Breast epithelium (tissue), 4 donors: ENCODE results near the gene ZSCAN5A. TPM values are rescaled to one million over a fixed set of nuclear protein-coding genes. Genes with fewer than 3 reads are reported as not detected.

ENCODE experiments used
- DNase-seq, 2 donors: peaks; one replicate each; pipeline ENCODE4 v3.0.0-alpha.2; 2019; ENCODE audit warnings: low spot score in 2 of 2
- H3K27ac ChIP-seq, 2 donors: fragments of 200-600 bp; sonication (generic) in 1 of 2; one replicate each; pipeline ENCODE4 v1.5.1; 2016 to 2019; ENCODE audit warnings: mild to moderate bottlenecking in 1 of 2
- H3K27me3 ChIP-seq, 2 donors: fragments of 200-600 bp; sonication (generic) in 1 of 2; one replicate each; pipeline versions ENCODE4 v1.5.1 to v1.6.0; 2017 to 2019; ENCODE audit warnings: control low read depth in 1 of 2, mild to moderate bottlenecking in 1 of 2
- H3K36me3 ChIP-seq: fragments of 200-600 bp; one replicate; pipeline ENCODE4 v1.5.1; 2019
- H3K4me1 ChIP-seq, 2 donors: fragments of 200-600 bp; sonication (generic); one replicate each; pipeline ENCODE4 v1.5.1; 2016 to 2019; ENCODE audit warnings: control low read depth in 1 of 2
- H3K4me3 ChIP-seq, 3 donors: fragments of 200-600 bp; sonication (generic); 1 replicate in 2 of 3; 2 replicates in 1 of 3; pipeline ENCODE4 v1.5.1; 2016 to 2019; ENCODE audit warnings: mild to moderate bottlenecking in 3 of 3, moderate library complexity in 2 of 3
- H3K9me3 ChIP-seq, 2 donors: fragments of 200-600 bp; sonication (generic) in 1 of 2; one replicate each; pipeline ENCODE4 v1.5.1; 2016 to 2019; ENCODE audit warnings: control low read depth in 1 of 2
- POLR2A ChIP-seq: fragments of 450-650 bp; IDR thresholded peaks from one replicate; pipeline ENCODE4 v1.6.1; 2016; ENCODE audit warnings: antibody characterized with exemption, mild to moderate bottlenecking, moderate library complexity
- POLR2AphosphoS5 ChIP-seq, 3 donors: sonication (generic); formaldehyde crosslinking; IDR thresholded peaks; one replicate each; pipeline ENCODE4 v1.6.1; 2017; ENCODE audit warnings: antibody characterized with exemption in 3 of 3
- intact Hi-C: fragments of 100-400 bp; cut with DNase I; formaldehyde crosslinking; loops from one replicate; pipeline ENCODE4 v1.15.1; 2023; ENCODE audit warnings: low total_unique reads
- total RNA-seq, 3 donors: library from RNA; depleted of rRNA; stranded (reverse); fragments of >200 nt; gene quantifications; one replicate each; pipeline ENCODE4 v1.1.0, GENCODE V29; 2016
- TF ChIP-seq, protein P1 (sequence below), 3 donors: fragments of 450-650 bp; IDR thresholded peaks; one replicate each; pipeline ENCODE4 v1.5.1; 2016 to 2017; ENCODE audit warnings: antibody characterized with exemption in 3 of 3, mild to moderate bottlenecking in 3 of 3, moderate library complexity in 3 of 3

The ZSCAN5A gene
- total RNA-seq, 3 donors from 2014 or later = 6.2 to 13.3 (median 12.5) TPM

GRCh38 chr19:56297010-56297409 is 17.6 kb downstream of the ZSCAN5A start:
- Histone ChIP-seq H3K36me3 (no peaks in the 10 kb centered on the region), H3K9me3 (no peaks in the 10 kb centered on the region), H3K27ac (no peak overlapping the region), H3K4me1 (no peaks in the 10 kb centered on the region), H3K27me3 (no peaks in the 10 kb centered on the region), H3K4me3 (no peak overlapping the region)
- no peak for TF ChIP-seq POLR2A
- TF ChIP-seq, protein P1, sequence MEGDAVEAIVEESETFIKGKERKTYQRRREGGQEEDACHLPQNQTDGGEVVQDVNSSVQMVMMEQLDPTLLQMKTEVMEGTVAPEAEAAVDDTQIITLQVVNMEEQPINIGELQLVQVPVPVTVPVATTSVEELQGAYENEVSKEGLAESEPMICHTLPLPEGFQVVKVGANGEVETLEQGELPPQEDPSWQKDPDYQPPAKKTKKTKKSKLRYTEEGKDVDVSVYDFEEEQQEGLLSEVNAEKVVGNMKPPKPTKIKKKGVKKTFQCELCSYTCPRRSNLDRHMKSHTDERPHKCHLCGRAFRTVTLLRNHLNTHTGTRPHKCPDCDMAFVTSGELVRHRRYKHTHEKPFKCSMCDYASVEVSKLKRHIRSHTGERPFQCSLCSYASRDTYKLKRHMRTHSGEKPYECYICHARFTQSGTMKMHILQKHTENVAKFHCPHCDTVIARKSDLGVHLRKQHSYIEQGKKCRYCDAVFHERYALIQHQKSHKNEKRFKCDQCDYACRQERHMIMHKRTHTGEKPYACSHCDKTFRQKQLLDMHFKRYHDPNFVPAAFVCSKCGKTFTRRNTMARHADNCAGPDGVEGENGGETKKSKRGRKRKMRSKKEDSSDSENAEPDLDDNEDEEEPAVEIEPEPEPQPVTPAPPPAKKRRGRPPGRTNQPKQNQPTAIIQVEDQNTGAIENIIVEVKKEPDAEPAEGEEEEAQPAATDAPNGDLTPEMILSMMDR (IDR thresholded peaks at IDR 0.05) = no peak
- no peak for TF ChIP-seq POLR2AphosphoS5 (IDR thresholded peaks at IDR 0.05)
- no peak for DNase-seq
- intact Hi-C loops = no loop called here

DNA sequence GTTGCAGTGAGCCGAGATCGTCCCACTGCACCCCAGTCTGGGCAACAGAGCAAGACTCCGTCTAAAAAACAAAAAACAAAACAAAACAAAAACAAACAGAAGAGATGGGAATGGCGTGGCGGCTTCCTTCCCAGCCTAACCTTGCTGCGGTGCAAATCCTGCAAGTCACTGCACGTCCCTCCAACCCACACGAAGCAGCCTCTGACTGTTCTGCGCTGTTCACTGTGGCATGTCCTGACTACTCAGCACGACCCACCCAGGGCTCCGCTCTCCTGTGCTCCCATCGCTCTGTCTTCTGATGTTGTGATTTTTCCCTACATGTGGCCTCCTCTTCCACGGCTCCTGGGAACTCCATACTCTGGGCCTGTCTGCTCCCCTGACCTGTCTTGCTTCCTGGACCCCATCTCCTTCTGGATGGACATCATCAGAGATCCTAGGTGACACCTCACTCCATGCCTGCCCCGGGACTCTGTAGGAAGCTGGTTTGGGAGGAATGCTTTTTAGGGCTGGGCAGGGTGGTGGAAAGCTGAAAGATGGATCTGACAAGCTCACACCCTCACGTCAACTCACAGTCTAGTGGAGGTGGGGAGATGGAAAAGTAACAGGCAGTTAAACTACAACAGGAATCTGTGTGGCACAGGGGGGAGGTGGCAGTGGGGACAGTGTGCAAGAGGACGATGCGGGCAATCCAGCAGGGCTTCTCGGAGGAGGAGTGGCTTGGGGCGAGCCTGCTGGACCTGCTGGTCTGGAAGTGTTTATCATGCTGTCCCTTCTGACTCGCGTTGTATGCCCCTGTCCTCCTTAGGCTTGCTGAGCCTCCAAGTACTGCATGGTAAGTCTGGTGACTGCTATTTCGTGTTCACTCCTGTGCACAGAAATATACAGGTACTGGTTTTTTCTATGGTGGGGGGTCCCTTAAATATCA is 18.8 kb downstream of the ZSCAN5A start:
- TF ChIP-seq POLR2A (no peak), POLR2AphosphoS5 (IDR thresholded peaks at IDR 0.05) (no peak)
- TF ChIP-seq, protein P1 (IDR thresholded peaks at IDR 0.05) = no peak

GRCh38 chr19:56294549-56294948 is 20.1 kb downstream of the ZSCAN5A start:
- H3K27ac ChIP-seq = no peak overlapping the region
- H3K36me3 ChIP-seq = no peaks in the 10 kb centered on the region
- H3K4me3 ChIP-seq = no peak overlapping the region
- H3K4me1 ChIP-seq = no peaks in the 10 kb centered on the region
- no peak for DNase-seq
- no peaks in the 10 kb centered on the region for H3K9me3 ChIP-seq
- H3K27me3 ChIP-seq = no peaks in the 10 kb centered on the region
- intact Hi-C loops = no loop called here
- TF ChIP-seq POLR2A (no peak), POLR2AphosphoS5 (IDR thresholded peaks at IDR 0.05) (no peak)
- TF ChIP-seq, protein P1 (IDR thresholded peaks at IDR 0.05) = no peak

More for the DNA sequence above, 18.8 kb downstream of the ZSCAN5A start:
- H3K27me3 ChIP-seq = no peaks in the 10 kb centered on the region
- H3K27ac ChIP-seq = peak overlapping the region in 1 of 2 donors; percentile 12
- intact Hi-C loops = no loop called here
- peak overlapping the region in 2 of 3 donors; percentile 14 to 25 for H3K4me3 ChIP-seq
- DNase-seq = peak in 1 of 2 donors; percentile 20
- no peaks in the 10 kb centered on the region for H3K9me3 ChIP-seq
- no peaks in the 10 kb centered on the region for H3K4me1 ChIP-seq
- no peaks in the 10 kb centered on the region for H3K36me3 ChIP-seq

DNA sequence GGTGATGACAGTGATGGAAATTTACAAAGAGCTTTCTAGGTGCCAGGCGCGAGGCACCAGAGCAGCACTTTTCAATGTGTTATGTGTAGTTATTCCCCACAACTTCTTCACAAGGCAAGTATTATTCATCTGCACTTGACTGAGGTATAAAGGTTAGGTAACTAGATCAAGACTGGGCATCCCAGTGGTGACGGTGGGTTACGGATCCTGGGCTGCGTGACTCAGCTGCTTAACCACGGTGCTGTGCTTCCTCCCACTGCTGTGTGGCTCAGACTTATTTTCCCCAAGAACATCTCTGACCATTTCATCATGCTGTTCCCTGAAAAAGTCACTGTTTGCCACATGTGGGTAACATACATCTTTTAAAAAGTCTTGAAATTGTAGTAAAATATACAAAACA is 22.8 kb downstream of the ZSCAN5A start:
- no peaks in the 10 kb centered on the region for H3K9me3 ChIP-seq
- TF ChIP-seq, protein P1 (IDR thresholded peaks at IDR 0.05) = no peak
- TF ChIP-seq POLR2AphosphoS5 (IDR thresholded peaks at IDR 0.05) (no peak), POLR2A (no peak)
- H3K4me3 ChIP-seq = no peak overlapping the region
- H3K4me1 ChIP-seq = no peaks in the 10 kb centered on the region
- H3K27ac ChIP-seq = no peak overlapping the region
- intact Hi-C loops = no loop called here
- no peak for DNase-seq
- no peaks in the 10 kb centered on the region for H3K36me3 ChIP-seq
- H3K27me3 ChIP-seq = no peaks in the 10 kb centered on the region

GRCh38 chr19:56290104-56290503 is 24.5 kb downstream of the ZSCAN5A start:
- Histone ChIP-seq H3K4me1 (no peaks in the 10 kb centered on the region), H3K4me3 (no peak overlapping the region), H3K27ac (no peak overlapping the region), H3K9me3 (no peaks in the 10 kb centered on the region), H3K36me3 (no peaks in the 10 kb centered on the region), H3K27me3 (no peaks in the 10 kb centered on the region)
- DNase-seq = no peak
- TF ChIP-seq, protein P1 (IDR thresholded peaks at IDR 0.05) = no peak
- TF ChIP-seq POLR2AphosphoS5 (IDR thresholded peaks at IDR 0.05) (no peak), POLR2A (no peak)
- intact Hi-C loops = no loop called here
